Stimulated activated memory B cell treated with anti-CD40 and anti-IgM and Interleukin-4, amounts not matched to agents 10 μg/mL and 1 μg/mL and 100 μg/mL, for 72 hours (primary cell): ENCODE measurements around the gene NUP133.
"Not testable (repeated sequence)": the region's sequence is repeated elsewhere in the genome, so short reads cannot be mapped to it uniquely, and the experiment has no call there.

Experiments
- ATAC-seq: fragments of 150-1000 bp; cut with Tn5 transposase; 2 replicates; pipeline ENCODE4 v1.10.0; 2021
- H3K27ac Mint-ChIP-seq: one replicate; pipeline ENCODE4 v1.8.0; 2022; ENCODE audit warnings: mild to moderate bottlenecking, mixed read lengths
- H3K27me3 Mint-ChIP-seq: one replicate; pipeline ENCODE4 v1.8.0; 2022; ENCODE audit warnings: mixed read lengths
- H3K36me3 Mint-ChIP-seq: one replicate; pipeline ENCODE4 v1.8.0; 2022; ENCODE audit warnings: mixed read lengths
- H3K4me1 Mint-ChIP-seq: one replicate; pipeline ENCODE4 v1.8.0; 2022; ENCODE audit warnings: mixed read lengths
- H3K4me3 Mint-ChIP-seq: one replicate; pipeline ENCODE4 v1.8.0; 2022; ENCODE audit warnings: mild to moderate bottlenecking, moderate library complexity, mixed read lengths
- H3K9me3 Mint-ChIP-seq: one replicate; pipeline ENCODE4 v1.8.0; 2022; ENCODE audit warnings: mixed read lengths

NUP133 gene

DNA sequence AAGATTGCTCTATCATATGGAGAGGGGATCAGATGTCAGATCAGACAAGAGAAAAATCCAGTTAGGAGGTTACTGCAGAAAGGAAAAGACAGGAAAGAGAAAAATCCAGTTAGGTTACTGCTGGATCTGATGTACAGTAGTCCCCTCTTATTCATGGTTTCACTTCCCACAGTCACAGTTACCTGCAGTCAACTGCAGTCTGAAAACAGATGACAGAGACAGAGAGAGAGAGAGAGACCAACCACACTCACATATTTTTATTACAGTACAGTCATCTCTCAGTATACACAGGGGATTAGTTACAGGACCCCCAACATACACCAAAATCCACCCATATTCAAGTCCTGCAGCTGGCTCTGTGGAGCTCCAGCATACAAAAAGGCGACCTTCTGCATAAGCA is 29.3 kb downstream of the NUP133 start:
- H3K4me1 Mint-ChIP-seq, result peaks cover 43% of the 10 kb centered on the region
- peak overlapping the region; percentile 95 for H3K27ac Mint-ChIP-seq
- no peaks in the 10 kb centered on the region for H3K27me3 Mint-ChIP-seq
- H3K9me3 Mint-ChIP-seq, result no peaks in the 10 kb centered on the region
- H3K4me3 Mint-ChIP-seq, result peak overlapping the region; percentile 21
- peak; percentile 85 for ATAC-seq
- peaks cover 50% of the 10 kb centered on the region for H3K36me3 Mint-ChIP-seq

DNA sequence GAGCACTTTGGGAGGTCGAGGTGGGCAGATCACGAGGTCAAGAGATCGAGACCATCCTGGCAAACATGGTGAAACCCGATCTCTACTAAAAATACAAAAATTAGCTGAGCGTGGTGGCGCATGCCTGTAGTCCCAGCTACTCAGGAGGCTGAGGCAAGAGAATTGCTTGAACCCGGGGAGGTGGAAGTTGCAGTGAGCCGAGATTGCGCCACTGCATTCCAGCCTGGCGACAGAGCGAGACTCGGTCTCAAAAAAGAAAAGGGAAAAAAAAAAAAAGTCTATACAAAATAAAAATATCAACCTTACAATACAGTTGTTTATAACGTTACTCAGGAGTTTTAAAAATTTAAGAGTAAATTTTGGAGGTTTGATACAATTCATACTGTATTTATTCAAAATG is 32.3 kb downstream of the NUP133 start:
- not testable (repeated sequence) for ATAC-seq, H3K4me3 Mint-ChIP-seq, H3K9me3 Mint-ChIP-seq, H3K27ac Mint-ChIP-seq, H3K27me3 Mint-ChIP-seq
- Mint-ChIP-seq H3K36me3 (peaks cover 40% of the 10 kb centered on the region), H3K4me1 (peaks cover 27% of the 10 kb centered on the region)

DNA sequence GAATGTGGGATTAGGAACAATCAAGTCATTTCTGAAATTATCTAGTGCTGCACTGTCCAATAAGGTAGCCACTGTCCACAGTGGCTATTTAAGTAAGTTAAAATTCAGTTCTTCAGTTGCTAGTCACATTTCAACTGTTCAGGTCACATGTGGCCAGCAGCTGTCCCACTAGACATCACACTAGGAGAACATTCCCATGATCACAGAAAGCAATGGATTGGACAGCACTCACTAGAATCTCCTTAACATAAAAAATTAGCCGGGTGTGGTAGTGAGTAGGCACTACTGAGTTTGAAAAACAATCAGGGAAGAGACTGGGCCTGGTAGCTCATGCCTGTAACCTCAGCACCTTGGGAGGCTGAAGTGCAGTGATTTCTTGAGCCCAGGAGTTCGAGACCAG is 33.6 kb downstream of the NUP133 start:
- peaks cover 50% of the 10 kb centered on the region for H3K36me3 Mint-ChIP-seq
- no peak overlapping the region for H3K4me3 Mint-ChIP-seq
- H3K27ac Mint-ChIP-seq, result no peak overlapping the region
- no peaks in the 10 kb centered on the region for H3K27me3 Mint-ChIP-seq
- no peaks in the 10 kb centered on the region for H3K9me3 Mint-ChIP-seq
- H3K4me1 Mint-ChIP-seq, result peaks cover 16% of the 10 kb centered on the region
- no peak for ATAC-seq

DNA sequence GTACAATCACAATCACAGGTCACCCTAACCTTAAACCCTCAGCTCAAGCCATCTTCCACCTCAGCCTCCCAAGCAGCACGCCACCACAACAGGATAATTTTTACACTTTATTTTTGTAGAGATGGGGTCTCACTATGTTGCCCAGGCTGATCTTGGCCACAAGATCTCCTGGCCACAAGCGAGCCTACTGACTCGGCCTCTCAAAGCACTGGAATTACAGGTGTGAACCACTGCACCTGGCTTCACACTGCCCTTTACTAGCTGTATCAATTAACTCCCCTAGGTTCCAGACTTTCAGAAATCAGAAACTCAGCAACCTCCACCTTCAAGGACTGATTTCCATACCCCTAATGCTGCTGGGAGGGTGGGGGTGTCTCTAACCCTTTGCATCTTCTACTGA is 37.0 kb downstream of the NUP133 start:
- Mint-ChIP-seq H3K9me3 (no peaks in the 10 kb centered on the region), H3K4me1 (peaks cover 6% of the 10 kb centered on the region), H3K4me3 (no peak overlapping the region), H3K27ac (no peak overlapping the region), H3K27me3 (no peaks in the 10 kb centered on the region), H3K36me3 (peaks cover 61% of the 10 kb centered on the region)
- no peak for ATAC-seq

DNA sequence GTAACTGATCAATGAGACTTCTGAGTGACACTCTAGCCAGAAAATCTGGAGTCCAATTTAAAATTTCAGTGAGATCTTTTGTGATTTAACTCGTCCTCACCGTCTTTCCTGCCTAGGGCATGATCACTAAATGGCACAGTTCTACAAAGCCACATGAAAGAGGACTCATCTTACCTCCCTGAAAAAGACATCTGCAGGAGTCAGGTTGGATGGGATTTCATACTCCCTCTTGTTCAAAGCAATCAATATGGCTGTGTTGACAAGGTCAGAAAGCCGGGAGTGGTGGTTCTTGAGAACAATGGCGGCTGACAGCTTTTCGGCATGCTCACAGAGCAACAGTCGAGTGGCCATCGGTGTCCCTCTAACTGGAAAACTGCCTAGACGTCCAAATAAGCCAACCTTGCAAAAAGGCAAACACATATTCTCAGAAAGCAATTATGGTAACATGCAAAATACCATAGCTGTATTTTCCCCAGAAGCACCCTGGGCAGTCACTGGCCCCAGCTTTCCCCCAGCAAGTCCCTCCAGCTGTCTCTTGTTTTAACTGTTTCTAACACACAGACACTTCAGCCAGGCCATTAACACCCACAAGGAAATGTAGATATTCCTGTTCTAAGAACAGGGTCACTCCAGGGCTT is 37.6 kb downstream of the NUP133 start:
- Mint-ChIP-seq H3K36me3 (peaks cover 59% of the 10 kb centered on the region), H3K4me1 (peaks cover 6% of the 10 kb centered on the region), H3K9me3 (no peaks in the 10 kb centered on the region), H3K4me3 (no peak overlapping the region), H3K27ac (no peak overlapping the region), H3K27me3 (no peaks in the 10 kb centered on the region)
- no peak for ATAC-seq

DNA sequence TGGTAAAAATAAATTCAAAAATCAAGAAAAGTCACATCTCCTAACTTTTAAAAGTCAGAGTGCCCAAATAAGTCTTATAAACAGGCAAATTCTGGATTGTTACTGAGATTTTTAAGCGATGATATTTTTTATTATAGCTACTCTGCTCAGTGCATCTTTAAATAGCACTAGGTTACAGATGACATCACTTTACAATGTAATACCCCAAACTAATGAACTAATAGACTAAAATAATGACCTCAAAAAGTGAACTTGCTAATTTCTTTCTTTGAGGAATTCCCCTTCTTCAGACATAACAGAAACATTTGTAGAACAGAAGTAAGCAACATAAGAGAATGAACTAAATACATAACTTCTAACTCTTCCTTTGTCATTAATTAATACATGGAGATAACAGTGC is 41.3 kb downstream of the NUP133 start:
- Mint-ChIP-seq H3K27me3 (no peaks in the 10 kb centered on the region), H3K27ac (peak overlapping the region; percentile 21), H3K4me3 (no peak overlapping the region), H3K9me3 (no peaks in the 10 kb centered on the region), H3K4me1 (peaks cover 6% of the 10 kb centered on the region), H3K36me3 (peaks cover 65% of the 10 kb centered on the region)
- no peak for ATAC-seq

DNA sequence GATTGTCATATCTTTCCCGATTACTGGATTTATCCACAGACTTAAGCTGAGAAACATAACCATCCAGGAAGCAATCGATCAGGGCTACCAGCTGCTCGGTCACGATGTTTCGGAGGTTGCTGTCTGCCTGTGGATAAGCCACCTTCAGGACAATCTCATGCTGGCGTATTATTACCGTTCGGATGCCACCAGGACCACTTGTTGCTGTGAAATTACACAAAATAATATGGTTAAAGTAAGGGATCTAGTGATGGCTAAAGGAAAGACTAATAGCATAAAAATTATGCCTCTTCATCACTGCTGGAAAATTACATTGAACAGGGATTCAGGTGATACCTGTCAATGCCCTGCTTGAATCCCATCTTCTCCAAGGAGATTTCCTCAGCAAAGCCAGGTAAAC is 43.5 kb downstream of the NUP133 start:
- no peak for ATAC-seq
- H3K9me3 Mint-ChIP-seq, result no peaks in the 10 kb centered on the region
- H3K4me3 Mint-ChIP-seq, result no peak overlapping the region
- H3K27ac Mint-ChIP-seq, result no peak overlapping the region
- peaks cover 73% of the 10 kb centered on the region for H3K36me3 Mint-ChIP-seq
- peaks cover 6% of the 10 kb centered on the region for H3K4me1 Mint-ChIP-seq
- H3K27me3 Mint-ChIP-seq, result no peaks in the 10 kb centered on the region

DNA sequence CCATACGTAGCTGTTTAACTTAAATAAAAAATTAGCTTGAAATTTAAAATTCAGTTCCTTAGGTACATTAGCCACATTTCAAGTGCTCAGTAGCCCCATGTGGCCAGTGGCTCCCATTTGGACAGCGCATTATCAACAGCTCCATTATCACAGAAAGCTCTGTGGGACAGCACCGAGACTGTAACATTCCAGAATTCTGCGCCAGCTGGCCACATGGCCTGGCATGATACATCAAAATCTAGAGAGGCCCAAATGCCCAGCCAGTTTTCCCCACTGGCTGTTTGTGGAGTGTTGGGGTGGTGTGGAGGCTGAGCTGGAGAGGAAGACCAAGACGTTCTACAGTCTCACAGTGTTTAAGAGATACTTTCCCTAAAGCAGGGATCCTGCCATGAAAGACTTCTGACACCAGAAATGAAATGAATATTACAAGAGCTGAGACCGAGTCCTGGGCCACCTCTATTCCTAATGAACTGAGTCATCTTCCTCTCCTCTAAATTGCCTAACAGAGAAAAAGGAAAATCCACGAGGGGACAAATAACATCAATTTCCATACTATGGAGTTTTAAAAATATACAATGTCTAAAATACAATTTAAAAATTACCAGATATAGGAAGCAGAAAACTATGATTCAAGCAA is 47.0 kb downstream of the NUP133 start:
- no peaks in the 10 kb centered on the region for H3K4me1 Mint-ChIP-seq
- no peak overlapping the region for H3K4me3 Mint-ChIP-seq
- H3K36me3 Mint-ChIP-seq, result peaks cover 74% of the 10 kb centered on the region
- ATAC-seq, result no peak
- H3K27me3 Mint-ChIP-seq, result no peaks in the 10 kb centered on the region
- no peak overlapping the region for H3K27ac Mint-ChIP-seq
- no peaks in the 10 kb centered on the region for H3K9me3 Mint-ChIP-seq

DNA sequence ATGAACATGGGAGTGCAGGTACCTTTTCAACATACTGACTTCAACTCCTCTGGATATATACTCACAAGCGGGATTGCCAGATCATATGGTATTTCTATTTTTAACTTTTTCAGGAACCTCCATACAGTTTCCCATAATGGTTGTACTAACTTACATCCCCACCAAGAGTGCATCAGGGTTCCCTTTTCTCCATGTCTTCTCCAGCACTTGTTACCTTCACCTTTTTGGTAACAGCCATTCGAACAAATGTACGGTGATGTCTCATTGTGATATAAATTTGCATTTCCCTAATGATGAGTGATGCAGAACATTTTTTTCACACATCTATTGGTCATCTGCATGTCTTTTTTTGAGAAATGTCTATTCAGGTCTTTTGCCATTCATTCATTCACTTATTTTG is 48.3 kb downstream of the NUP133 start:
- H3K36me3 Mint-ChIP-seq, result peaks cover 69% of the 10 kb centered on the region
- H3K27ac Mint-ChIP-seq, result no peak overlapping the region
- no peaks in the 10 kb centered on the region for H3K9me3 Mint-ChIP-seq
- no peak for ATAC-seq
- no peak overlapping the region for H3K4me3 Mint-ChIP-seq
- H3K4me1 Mint-ChIP-seq, result no peaks in the 10 kb centered on the region
- no peaks in the 10 kb centered on the region for H3K27me3 Mint-ChIP-seq

DNA sequence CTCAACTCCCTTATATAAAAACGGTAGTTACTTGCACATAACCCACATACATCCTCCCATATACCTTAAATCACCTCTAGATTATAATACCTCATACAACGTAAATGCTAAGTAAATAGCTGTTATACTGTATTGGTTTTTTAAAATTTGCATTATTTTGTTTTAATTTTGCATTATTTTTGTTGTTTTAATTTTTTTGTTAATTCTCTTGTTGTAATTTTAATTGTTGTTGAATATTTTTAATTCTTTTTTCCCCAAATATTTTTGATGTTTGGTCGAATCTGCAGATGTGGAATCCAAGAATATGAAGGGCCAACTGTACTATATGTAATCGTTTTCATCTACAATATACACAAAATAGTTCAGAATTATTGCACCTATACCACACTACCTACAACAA is 50.7 kb downstream of the NUP133 start:
- Mint-ChIP-seq H3K4me3 (no peak overlapping the region), H3K27ac (no peak overlapping the region), H3K4me1 (no peaks in the 10 kb centered on the region), H3K36me3 (peaks cover 52% of the 10 kb centered on the region), H3K9me3 (no peaks in the 10 kb centered on the region), H3K27me3 (no peaks in the 10 kb centered on the region)
- no peak for ATAC-seq

DNA sequence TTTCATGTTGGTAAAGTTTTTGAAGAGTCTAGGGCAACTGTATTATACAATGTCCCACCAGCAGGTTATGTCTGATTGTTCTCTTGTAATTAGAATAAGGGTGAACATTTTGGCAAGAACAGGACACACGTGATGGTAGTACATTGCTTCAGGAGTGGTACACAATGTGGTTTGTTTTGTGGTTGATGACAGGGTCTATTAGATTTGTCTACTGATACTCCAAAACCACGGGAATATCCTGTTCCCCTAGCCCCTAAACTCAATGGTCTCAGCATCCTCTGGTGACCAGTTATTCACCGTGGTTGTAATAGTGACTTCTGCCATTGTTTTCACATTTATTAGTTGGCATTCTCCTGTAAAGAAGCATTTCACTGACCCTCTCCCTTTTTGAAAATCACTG is 52.1 kb downstream of the NUP133 start:
- Mint-ChIP-seq H3K4me3 (no peak overlapping the region), H3K9me3 (no peaks in the 10 kb centered on the region), H3K27me3 (no peaks in the 10 kb centered on the region), H3K4me1 (no peaks in the 10 kb centered on the region), H3K27ac (no peak overlapping the region), H3K36me3 (peaks cover 55% of the 10 kb centered on the region)
- no peak for ATAC-seq

DNA sequence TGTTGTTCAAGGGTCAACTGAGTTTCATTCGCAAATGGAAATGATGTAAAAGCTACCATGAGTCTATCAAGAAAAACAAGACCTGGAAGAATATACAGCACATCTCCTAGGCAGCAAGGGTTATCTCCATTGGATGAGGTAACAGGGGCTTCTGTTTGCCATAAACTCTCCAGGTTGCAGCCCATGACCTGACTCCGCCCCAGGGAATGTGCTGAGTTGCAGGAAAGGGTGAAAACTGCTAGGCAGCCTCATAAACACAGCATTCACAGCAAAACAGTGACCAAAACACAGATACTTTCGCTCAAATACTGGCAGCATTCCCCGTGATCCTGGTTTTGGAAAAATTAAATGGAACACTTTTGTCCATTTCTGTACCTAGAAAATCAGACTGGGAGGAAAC is 54.1 kb downstream of the NUP133 start:
- Mint-ChIP-seq H3K4me3 (no peak overlapping the region), H3K27me3 (no peaks in the 10 kb centered on the region), H3K9me3 (no peaks in the 10 kb centered on the region), H3K36me3 (peaks cover 36% of the 10 kb centered on the region), H3K4me1 (no peaks in the 10 kb centered on the region), H3K27ac (no peak overlapping the region)
- no peak for ATAC-seq

DNA sequence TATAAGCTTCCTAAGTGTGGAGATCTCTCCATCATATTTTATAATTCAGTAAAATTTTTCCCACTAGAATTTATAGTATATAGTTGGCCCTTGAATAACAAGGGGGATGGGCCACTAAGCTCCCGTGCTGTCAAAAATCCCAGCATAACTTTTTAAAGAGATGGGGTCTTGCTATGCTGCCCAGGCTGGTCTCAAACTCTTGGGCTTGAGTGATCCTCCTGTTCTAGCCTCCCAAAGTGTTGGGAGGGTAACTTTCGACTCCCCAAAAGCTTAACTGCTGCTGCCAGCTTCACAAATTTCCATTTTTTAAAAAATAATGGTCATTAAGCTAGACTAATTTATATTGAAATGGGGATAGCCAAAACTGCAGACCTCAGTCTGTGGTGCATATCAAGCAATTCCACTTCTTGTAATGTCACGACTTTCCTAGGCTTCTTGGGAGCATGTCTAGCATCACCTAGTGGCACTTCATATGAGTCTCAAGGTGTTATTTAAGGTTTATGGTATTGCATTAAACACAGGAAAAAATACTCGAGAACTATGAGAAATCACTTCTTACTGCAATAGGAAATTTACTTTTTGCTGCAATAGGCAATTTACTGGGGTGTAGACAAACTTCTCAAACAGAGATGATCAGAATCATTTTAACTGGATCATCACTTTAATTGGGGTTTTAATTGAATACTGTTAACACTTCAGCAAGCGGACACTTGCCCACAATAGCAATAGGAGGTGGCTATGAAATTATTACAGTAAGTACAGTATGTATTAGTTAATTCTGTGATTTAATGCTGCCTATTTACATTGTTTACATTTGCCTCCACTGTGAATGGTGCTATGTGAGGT is 55.0 kb downstream of the NUP133 start:
- no peak overlapping the region for H3K4me3 Mint-ChIP-seq
- peaks cover 32% of the 10 kb centered on the region for H3K36me3 Mint-ChIP-seq
- H3K9me3 Mint-ChIP-seq, result no peaks in the 10 kb centered on the region
- H3K4me1 Mint-ChIP-seq, result no peaks in the 10 kb centered on the region
- no peaks in the 10 kb centered on the region for H3K27me3 Mint-ChIP-seq
- no peak overlapping the region for H3K27ac Mint-ChIP-seq
- ATAC-seq, result no peak

DNA sequence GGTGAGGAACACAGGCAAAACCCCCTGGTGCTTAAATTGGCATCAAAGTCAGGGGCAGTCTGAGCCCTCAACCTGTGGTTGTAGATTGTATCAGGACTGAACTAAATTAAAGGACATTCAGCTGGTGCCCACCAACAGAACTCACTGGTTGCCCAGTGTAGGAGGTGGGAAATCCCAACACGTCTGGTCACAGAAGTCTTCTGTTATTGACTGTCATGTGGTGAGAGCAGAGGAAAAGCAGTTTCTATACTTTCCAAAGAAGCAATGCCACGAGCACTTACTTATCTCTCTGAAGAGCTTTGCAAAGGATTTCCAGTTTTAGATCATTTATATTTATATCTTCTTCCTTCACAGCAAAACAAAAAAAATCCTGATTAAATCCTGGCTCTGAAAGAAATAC is 59.3 kb downstream of the NUP133 start:
- ATAC-seq, result no peak
- H3K36me3 Mint-ChIP-seq, result peaks cover 25% of the 10 kb centered on the region

DNA sequence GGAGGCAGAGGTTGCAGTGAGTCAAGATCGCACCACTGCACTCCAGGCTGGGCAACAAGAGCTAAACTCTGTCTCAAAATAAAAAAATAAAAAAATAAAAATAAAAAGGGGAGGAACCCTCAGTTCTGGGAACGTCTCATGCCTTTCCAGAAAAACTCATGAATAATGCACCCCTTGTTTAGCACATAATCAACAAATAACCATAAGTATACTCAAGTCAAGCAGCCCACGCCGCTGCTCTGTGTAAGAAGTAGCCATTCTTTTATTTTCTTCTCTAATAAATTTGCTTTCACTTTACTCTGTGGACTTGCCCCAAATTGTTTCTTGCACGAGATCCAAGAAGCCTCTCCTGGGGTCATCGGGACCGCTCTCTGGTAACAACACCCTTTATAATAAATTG is 59.8 kb downstream of the NUP133 start:
- peaks cover 25% of the 10 kb centered on the region for H3K36me3 Mint-ChIP-seq
- ATAC-seq, result no peak
- H3K27ac Mint-ChIP-seq, result peak overlapping the region; percentile 14

More for the DNA sequence above, 59.3 kb downstream of the NUP133 start:
- no peaks in the 10 kb centered on the region for H3K4me1 Mint-ChIP-seq
- H3K4me3 Mint-ChIP-seq, result no peak overlapping the region
- H3K9me3 Mint-ChIP-seq, result no peaks in the 10 kb centered on the region
- no peaks in the 10 kb centered on the region for H3K27me3 Mint-ChIP-seq
- peak overlapping the region; percentile 14 for H3K27ac Mint-ChIP-seq

DNA sequence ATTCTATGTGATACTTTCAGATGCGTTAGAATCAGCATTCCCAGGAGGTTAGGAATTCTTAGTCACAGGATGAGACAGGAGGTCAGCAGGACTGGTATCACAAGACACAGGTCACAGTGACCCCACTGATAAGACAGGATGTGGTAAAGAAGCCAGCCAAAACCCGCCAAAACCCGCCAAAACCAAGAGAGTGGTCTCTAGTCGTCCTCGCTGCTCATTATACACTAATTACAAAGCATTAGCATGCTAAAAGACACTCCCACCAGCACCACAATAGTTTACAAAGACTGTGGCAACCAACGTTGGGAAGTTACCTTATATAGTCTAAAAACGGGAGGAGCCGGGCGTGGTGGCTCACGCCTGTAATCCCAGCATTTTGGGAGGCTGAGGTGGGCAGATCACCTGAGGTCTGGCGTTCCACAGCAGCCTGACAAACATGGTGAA is 60.3 kb downstream of the NUP133 start:
- no peak overlapping the region for H3K4me3 Mint-ChIP-seq
- H3K27me3 Mint-ChIP-seq, result no peaks in the 10 kb centered on the region
- no peaks in the 10 kb centered on the region for H3K9me3 Mint-ChIP-seq
- H3K36me3 Mint-ChIP-seq, result peaks cover 25% of the 10 kb centered on the region
- no peaks in the 10 kb centered on the region for H3K4me1 Mint-ChIP-seq
- H3K27ac Mint-ChIP-seq, result no peak overlapping the region
- no peak for ATAC-seq

More for the DNA sequence above, 59.8 kb downstream of the NUP133 start:
- Mint-ChIP-seq H3K9me3 (no peaks in the 10 kb centered on the region), H3K4me1 (no peaks in the 10 kb centered on the region), H3K4me3 (no peak overlapping the region), H3K27me3 (no peaks in the 10 kb centered on the region)
